Left hindlimb (tissue), 1 donor: ENCODE data around the gene BAIAP2L2.
A peak's percentile ranks its signal among the peaks of the same experiment; 100 is the strongest.
"Not testable (repeated sequence)": the region's sequence is repeated elsewhere in the genome, so short reads cannot be mapped to it uniquely, and the experiment has no call there.

Source experiments
- DNase-seq: peaks from one replicate; pipeline ENCODE4 v3.0.0-alpha.2; 2018

BAIAP2L2 gene

DNA sequence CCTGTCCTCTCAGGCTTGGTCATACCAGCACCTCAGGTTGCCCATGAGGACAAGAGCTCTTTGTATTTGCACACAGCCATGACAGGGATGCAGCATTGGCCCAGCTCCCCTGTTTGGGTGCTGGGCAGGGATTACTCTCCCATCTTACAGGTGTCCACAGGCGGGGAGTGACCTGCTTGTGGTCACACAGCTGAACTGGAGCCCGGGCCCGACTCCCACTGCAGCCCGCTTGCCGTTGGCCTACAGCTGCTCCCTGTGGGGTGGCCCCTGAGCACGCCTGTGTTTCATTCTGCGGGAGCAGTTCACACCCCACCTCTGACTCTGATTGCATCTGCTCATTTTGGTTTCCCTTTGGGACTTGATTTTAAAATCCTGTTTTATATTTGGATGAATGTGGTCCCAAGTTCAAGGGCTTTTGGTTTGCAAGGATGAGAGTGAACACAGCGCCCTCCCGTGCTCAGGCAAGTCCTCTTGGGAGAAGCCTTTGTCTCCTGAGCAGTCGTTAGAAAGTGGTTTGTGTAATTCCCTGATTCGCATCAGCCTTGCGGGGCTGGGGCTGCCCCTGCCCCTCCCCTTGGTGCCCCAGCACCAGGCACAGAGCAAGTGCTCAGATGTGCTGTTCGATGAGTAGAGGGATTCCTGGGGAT is 44.0 kb downstream of the BAIAP2L2 start:
- DNase-seq: no peak

DNA sequence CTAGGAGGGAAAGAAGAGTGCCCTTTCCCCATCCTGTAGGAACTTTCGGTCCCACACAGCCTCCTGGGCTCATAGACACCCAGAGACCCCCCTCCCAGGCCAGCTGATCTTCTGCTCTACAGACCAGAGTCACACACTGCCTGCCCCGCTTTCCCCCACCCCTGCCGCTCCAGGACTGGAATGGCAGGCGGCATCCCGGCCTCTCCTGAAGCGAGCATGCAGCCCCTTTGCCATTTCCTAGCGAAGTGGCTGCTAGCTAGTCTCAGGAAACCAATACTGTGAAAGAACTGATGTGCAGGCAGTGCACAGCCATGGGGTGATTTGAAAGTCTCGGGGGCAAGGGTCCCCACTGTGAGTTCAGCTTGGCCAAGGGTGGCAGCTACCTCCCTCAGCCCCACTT is 44.9 kb downstream of the BAIAP2L2 start:
- no peak for DNase-seq

DNA sequence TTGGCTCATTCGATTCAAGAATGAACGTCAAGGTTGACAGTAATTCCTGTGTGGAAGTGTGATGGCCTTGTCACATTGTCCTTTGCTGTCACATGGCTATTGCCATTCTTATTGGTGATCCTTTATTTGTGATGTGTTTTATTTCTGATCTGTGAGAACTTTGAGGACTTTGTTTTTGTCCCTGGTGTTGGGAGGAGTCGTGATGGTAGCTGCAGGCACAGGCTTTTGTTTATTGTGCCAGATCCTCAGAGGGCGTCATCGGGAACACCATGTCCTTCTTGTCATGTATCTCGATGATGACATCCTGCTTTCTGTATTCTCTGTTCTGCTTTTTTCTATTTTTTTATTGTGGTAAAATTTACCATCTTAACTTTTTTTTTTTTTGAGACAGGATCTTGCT is 47.7 kb downstream of the BAIAP2L2 start:
- no peak for DNase-seq

DNA sequence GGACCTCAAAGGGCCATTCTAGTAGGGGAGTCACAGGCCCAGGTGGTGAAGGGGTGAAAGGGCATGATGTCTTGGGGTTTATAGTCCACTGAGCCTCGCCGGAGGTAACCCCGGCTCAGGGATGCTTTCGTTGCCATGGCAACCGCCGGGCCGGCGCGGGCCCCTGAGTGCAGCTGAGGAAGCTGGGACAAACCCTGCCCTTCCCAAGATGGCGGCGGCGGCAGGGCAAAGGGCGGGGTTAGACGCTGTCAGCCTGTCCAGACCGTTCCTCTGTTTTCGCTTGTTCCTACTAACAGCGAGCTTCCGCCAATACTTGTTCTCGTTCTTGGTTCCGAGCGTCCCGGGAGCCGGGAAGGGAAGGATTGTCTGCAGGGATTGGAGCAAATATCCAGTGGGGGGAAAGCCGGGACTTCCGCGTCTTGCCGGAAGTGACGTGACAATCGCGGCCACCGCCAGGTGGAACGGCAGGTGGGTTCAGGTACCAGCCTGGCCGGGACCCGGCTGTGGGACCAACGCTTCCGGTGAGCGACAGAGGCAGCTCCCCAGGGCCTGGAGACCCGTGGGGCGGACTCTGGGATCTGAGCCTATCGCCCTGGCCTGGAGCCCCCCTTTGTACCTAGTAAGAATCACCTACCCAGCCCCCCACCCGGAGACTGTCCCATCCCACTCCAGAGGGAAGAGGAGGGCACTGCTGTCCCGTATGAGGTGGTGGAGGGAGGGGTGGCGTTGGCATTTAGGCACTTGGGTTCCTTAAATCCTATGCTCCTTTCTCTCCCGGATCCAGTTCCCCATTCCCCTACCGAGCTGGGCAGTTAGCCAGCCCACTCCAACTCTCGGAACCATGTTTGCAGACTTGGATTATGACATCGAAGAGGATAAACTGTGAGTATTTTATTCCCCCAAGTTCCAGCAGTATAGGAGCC is 53.3 kb downstream of the BAIAP2L2 start, which contains the start of gene PICK1:
Gene PICK1, plus strand, starts transcription at position 436 of the 923 bp plus-strand sequence. Its CDS starts 406 bp downstream, at position 842.
- peak; percentile 92 for DNase-seq

DNA sequence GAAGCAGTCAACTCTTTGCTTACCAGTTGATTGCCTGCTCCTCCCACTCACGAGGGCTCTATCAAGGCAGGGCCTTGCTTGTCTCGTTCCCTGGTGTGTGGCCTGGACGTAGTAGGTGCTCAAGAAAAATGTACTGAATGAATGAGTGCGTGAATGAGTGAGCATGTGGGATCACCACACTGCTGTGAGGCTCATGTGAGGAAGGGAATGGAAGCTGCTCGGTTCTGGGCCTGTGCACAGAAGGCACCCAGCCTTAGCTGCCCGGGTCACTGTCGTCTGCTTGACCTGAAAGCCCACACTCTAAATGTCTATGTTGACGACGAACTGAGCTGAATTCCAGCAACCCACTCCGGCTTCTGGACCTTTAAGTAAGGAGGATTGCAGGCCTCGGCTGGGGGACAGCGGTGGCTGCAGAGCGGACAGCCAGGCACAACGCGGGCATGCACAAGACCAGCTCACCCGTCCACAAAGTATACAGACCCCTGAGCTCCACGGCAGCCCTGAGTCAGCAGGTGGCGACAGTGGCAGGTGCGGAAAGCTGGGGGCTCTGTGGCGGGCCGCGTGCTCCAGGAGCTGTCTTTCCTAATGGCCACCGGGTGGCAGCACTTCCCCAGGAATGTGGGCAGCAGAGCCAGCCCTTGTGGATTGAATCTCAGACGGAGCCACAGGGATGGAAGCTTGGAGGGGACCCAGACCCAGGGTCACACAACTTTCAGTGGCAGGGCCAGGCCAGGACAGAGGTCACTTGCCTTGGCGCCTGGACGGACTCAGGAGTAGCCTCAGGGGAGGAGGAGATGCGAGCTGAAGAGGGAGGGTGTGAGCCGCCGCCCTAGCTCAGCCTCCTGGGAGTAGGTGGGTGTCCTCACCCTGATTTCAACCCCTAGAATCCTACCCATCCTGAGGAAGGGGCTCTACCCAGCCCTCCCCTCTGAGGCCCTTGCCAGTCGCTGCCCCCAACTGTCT is 58.3 kb downstream of the BAIAP2L2 start:
- peak; percentile 84 for DNase-seq

DNA sequence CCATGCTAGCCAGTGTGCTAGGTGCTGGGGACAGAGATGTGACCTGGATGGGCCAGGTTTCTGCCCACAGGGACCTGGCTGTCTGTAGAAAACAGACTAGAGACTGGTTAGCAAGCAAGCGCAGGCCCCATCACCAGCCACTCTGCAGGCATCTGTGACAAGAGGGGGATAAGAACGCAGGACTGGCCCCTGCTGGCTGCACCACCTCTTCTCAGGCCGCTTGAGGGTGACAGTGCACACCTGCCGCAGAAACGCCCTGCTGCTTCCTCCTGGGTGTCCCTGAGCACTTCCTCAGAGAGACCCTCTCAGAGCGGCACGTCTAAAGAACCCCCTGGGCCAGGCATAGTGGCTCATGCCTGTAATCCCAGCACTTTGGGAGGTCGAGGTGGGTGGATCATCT is 59.2 kb downstream of the BAIAP2L2 start:
- DNase-seq: no peak

DNA sequence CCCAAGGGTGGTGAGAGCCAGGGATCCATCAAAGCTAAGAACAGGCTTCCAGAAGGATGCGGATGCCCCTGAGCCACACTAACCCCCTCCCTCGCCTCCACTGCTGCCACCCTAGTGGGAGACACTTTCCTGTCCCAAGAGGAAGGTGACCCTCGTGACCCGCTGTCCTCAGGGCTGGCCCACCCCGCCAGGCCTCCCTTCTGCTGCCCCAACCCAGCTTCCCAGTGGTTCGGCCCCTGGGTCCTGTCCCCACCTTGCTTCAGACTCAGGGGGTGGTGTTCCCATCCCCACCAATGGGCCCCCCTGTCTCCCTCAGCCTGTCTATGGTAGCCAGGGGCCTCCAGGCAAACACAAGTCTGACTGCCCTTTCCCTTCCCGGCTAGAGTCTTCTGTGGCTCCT is 59.8 kb downstream of the BAIAP2L2 start:
- DNase-seq: no peak

DNA sequence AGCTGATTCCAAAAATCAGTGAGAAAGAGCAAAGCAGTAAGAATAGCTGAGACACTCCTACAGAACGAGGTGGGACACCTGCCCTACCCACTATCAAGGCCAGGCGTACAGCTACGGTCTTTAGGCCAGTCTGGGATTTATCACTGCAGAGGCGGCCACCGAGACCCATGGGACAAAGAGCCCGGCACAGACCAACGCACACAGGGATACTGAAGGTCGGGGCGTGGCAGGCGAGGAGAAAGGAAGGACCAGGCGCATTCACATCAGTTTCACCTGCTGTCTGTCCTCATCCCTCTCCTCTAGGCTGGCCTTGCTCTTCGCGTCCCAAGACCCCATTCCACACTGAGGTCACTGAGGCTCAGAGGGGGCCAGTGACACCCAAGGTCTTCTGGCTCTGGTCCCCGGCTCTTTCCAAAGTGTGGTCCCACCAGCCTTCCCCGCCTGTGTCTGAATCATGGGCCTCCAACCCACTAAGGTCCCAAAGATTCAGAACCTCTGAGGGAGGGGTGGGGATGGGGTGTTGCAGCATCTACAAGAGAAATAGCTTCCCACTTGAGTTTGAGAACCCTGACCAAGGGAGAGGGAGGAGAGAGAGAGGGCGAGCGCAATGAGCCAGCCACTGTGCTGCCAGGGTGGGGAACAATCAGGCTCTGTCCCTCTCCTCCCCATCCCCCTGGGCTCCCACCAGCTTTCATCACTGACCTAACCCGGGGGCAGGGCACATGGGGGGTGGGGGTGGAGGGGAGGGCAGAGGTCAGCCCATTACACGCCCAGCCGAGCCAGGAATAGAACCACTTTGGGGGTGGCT is 60.5 kb downstream of the BAIAP2L2 start:
- no peak for DNase-seq

DNA sequence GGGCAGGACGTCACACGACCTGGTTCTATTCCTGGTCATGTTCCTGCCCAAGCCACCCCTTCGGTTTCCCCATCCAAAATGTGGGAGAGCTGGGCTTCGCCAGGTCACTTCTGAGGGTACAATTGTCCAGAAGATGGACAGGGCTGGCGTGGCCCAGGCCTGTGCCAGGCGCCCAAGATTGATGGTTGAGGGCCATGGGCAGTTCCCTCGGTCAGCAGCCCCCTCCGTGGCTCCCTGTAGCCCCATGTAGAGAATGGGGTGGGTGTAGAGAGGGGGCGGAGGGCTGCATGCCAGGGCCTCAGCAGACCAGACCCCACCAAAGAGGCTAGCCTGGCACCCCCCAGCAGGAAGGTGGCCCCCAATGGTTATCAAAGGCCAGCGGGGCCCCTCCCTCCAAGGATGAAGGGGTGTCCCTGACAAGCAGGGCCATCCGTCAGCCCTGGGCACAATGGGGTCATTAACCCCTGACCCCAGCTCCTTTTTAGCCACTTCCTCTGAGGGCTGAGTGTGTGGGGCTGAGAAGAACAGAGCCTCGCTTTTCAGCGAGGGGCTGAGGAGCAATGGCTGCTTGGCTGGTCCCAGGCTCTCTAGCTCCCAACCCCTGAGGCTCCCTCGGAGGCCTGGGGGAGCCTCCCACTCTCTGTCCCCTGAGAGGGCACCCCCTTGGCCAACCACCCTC is 64.3 kb downstream of the BAIAP2L2 start:
- DNase-seq: no peak

DNA sequence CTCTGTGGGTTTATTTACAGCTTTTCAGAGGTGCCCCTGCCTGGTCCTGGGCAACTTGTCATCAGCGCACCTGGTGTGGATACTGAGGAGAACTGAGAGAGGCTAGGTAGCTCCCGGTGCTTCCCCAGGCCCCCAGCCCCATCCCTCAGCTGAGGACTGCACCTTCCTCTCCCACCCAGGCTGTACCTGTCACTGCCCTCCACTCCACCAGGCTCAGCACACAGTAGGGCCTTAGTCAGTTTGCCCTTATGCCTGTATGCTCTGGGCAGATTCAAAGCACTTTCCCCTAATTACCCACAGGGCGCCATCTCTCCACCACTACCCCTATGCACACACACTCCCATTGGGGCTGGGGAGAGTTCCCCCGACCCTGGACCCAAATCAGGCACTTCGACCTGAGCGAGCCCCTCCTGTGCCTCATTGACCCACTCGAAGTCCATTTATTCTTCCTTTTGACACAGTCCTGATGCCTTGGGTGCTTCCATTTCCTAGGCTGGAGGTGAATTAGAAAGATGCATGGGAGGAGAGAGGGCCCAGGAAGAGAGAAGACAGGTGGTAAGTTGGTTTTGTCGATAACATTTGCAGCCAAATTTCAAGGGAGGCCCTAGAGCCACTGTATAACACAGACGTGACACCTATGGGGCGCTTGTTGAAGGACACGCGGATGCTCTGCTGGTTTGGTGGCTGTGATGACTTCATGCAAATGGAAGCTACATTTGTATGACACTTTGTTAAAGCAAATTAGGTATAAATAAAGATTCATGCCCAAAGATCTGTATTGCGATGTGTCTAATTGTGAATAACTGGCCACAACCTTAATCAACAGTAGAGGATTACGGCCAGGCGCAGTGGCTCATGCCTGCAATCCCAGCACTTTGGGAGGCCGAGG is 67.1 kb downstream of the BAIAP2L2 start:
- peak; percentile 8 for DNase-seq

DNA sequence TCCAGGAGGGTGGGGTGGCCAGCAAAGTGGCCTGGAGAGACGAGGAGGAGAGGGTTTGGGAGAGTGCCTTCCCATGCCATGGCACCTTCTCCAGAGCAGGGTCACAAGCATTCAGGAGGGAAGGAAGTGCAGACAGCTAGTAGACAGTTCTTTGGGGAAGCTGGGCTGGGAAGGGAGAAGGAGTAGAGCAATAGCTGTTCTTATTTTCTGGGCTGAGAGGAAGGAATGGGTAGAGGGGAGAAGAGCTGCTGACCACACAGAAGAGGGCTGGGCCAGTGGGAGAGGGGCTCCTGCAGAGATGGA is 68.0 kb downstream of the BAIAP2L2 start:
- peak; percentile 6 for DNase-seq

DNA sequence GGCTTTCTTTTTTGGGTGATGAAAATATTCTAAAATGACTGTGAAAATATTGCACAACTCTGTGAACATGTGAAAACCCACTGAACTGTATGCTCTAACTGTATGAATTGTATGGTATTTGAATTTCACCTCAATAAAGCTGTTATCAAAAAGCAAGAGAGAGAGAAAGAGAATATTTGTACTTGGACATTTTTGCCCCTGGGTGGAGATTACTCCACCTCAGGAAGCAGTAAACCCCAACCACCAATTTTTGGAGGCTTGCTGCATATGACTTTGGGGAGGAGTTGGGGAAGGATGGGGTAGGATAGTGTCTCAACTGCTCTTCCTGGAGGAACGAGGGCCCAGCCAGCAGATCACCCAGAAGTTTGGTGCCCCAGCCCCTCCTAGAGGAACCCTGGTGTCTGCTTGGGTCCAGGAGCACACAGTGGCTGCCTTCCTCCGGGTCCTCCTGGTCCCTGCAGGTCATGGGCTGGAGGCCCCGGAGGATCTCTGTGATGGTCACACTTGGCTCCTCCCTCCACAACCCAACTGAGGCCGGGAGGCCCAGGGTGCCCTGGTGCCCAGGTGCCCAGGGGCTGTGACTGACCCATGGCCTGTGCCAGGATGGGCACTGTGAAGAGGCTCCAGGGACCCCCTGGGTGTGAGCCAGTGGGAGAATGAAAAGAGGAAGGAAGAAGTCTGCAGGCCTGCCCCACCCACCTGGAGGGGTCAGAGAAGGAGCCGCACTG is 68.6 kb downstream of the BAIAP2L2 start:
- DNase-seq: peak; percentile 1

DNA sequence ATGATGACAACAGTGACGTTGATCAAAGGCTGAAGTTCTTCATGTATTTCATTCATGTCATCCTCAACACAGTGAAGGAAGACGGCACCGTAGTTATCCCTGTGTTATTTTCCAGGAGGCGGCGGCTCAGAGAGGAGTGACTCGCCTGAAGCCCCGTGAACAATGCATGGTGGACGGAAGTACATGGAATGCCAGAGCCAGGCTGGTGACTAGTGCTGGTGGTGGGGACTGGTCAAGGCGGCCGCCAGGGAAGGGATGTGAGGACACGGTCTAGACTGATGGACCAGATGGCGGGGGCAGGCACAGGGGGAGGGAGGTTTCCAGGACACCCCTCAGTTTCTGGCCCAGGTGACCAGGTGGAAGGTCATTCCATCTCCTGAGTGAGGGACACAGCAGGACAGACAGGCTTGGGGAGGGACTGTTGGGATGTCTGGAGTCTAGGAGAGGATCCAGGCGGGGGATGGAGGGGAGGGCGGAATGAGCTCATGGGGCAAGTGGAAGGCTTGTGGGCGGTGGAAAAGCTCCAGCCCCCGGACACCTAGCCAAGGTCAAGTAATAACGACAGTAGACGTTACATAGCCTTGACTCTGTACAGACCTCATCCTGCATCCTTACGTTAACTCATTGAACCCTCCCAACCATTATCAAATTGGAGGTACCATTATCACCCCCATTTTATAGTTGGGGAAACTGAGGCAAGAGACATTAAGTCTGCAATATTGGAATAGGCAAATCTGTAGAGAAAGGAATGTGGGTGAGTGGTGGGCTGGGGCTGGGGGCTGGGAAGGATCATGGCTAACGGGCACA is 69.3 kb downstream of the BAIAP2L2 start:
- peak; percentile 17 for DNase-seq

DNA sequence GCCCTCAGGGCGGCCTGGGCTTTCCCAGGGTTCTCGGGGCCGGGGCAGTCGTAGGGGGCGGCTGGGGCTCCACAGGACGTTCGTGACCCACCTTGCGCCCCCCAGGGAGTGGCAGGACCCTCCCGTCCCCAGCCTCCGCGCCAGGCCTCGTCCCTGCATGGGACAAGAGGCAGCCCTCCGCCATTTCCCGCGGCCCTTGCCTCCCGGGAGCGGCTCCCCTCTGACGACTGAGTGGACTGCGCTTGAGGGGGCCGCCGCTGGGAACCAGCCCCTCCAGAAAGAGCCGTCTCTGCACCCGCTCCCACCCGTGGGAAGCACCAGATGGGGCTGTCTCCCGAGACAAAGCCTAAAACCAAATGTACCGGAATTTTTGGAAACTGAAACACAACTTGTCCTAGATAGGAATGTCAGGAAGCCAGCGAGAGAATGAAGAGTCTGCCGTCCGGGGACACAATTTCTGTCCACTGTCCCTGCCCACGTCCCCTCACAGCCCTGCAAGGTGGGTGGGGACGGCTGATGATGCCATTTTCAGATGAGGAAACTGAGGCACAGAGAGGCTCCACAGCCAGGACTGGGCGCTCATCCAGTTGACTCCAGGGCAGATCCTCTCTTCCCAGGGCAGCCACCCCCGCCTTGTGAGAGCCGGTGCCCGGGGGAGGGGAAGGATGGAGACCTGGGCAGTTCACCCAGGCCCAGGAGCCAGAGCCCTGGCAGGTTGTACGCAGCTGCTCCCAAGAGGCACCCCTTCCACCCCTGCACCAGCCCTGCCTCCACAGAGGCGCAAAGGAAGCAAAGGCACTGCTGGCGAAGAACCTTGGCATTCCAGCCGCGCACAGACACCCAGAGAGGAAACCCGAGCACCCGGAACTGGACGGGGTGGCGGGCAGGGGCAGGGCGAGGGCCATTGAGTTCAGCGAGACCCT is 71.3 kb downstream of the BAIAP2L2 start:
- peak; percentile 31 for DNase-seq

DNA sequence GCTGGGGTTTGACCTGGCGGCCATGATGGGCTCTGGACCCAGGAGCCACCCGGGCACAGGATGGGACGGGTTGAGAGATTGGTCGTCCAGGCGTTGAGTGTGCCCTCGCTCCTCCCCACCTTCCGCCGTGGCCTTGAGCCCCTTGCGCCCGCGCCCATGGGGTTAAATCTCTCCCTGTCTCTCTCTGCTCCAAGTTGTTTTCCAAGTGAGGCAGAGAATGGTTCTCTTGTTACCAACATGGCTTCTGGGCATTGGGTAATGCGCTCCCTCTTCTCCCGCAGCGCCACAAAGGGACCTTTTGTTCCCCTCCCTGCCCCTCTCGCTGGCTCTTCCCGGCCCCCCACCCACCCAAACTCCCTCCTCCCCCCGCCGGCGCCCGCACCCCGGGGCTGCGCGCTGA is 72.1 kb downstream of the BAIAP2L2 start:
- peak; percentile 42 for DNase-seq

DNA sequence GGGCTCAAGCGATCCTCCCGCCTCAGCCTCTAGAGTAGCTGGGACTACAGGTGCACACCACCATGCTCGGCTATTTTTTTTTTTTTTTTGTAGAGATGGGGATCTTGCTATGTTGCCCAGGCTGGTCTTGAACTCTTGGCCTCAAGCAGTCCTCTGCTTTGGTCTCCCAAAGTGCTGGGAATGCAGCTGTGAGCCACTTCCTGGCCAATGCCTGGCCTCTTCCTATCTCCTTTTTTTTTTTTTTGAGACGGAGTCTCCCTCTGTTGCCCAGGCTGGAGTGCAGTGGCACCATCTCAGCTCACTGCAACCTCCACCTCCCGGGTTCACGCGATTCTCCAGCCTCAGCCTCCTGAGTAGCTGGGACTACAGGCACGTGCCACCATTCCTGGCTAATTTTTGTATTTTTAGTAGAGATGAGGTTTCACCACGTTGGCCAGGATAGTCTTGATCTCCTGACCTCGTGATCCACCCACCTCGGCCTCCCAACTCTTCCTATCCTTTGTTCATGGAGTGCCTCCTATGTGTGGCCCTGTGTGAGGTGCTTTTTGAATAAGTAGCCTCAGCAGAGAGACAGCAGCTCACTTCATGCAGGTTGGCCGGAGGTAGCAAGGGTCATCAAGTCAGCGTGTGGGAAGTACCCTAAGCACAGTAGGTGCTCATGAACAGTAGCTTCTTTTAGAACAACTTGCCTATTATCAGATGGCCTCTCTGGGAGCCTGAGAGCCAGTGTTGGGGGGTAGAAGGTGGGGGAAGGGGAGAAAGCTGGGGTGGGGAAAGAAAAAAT is 72.9 kb downstream of the BAIAP2L2 start:
- DNase-seq: not testable (repeated sequence)
